Testis (tissue), 3 donors: ENCODE results near the gene MRAP2. TPM values are rescaled to one million over a fixed set of nuclear protein-coding genes. Genes with fewer than 3 reads are reported as not detected.

ENCODE experiments used
- DNase-seq: peaks from one replicate; pipeline ENCODE4 v3.0.0-alpha.2; 2019
- H3K27ac ChIP-seq, 2 donors: fragments of 200-600 bp; sonication (generic); one replicate each; pipeline ENCODE4 v1.5.1; 2019
- H3K27me3 ChIP-seq: fragments of 200-600 bp; sonication (generic); one replicate; pipeline ENCODE4 v1.5.1; 2019
- H3K36me3 ChIP-seq: fragments of 200-600 bp; sonication (generic); one replicate; pipeline ENCODE4 v1.5.1; 2017; ENCODE audit warnings: low read depth; ENCODE audit errors: missing control alignments
- H3K4me1 ChIP-seq: fragments of 200-600 bp; sonication (generic); one replicate; pipeline ENCODE4 v1.5.1; 2019
- H3K4me3 ChIP-seq, 2 donors: fragments of 200-600 bp; sonication (generic); one replicate each; pipeline ENCODE4 v1.5.1; 2017 to 2019
- H3K9me3 ChIP-seq: fragments of 200-600 bp; sonication (generic); one replicate; pipeline ENCODE4 v1.5.1; 2017
- CTCF ChIP-seq, 3 experiments: fragments of 450-650 bp in 2 of 3; fragments of 200-600 bp in 1 of 3; sonication (generic) in 1 of 3; IDR thresholded peaks; one replicate each; pipeline ENCODE4 v1.5.1; 2016 to 2019; ENCODE audit warnings: antibody characterized with exemption in 3 of 3, mild to moderate bottlenecking in 2 of 3, moderate library complexity in 1 of 3
- POLR2A ChIP-seq: fragments of 450-650 bp; IDR thresholded peaks from one replicate; pipeline ENCODE4 v1.6.1; 2017; ENCODE audit warnings: antibody characterized with exemption, mild to moderate bottlenecking, moderate library complexity
- WGBS, 2 donors: methylation state at CpG; one replicate each; pipeline ENCODE4 v1.1.5; 2018; 5-methylcytosine and 5-hydroxymethylcytosine counted together
- intact Hi-C: fragments of 100-400 bp; cut with DNase I; formaldehyde crosslinking; loops from one replicate; pipeline ENCODE4 v1.15.1; 2023; ENCODE audit warnings: low total_unique reads
- polyA plus RNA-seq: library from polyadenylated mRNA; stranded (reverse); fragments of 350-450 nt; fragmentation: Illumina TruSeq; extraction: RNeasy Lipid Tissue Mini Kit (QIAGEN cat#74804); gene quantifications from one replicate; pipeline ENCODE4 v1.2.3, GENCODE V29; 2014; ENCODE audit warnings: low read depth, low replicate concordance; ENCODE audit not compliant: insufficient read depth
- total RNA-seq, 2 donors: library from RNA; depleted of rRNA; stranded (reverse); fragments of >200 nt; gene quantifications; one replicate each; pipeline ENCODE4 v1.2.3, GENCODE V29; 2016

MRAP2 gene
- total and polyA plus RNA-seq, 3 donors from 2014 or later = 3.2 to 5.4 (median 4.1) TPM

- intact Hi-C loops = no loop called here
- 87 to 95% methylated on average over 1 of the region's 1 CpG for WGBS, 2 donors
- H3K9me3 ChIP-seq = no peaks in the 10 kb centered on the region
- no peaks in the 10 kb centered on the region for H3K36me3 ChIP-seq
- no peak overlapping the region for H3K27ac ChIP-seq
- no peak for TF ChIP-seq CTCF (IDR thresholded peaks at IDR 0.05)
- no peak for TF ChIP-seq POLR2A
- H3K4me1 ChIP-seq = no peaks in the 10 kb centered on the region
- no peak for DNase-seq
- no peaks in the 10 kb centered on the region for H3K27me3 ChIP-seq
- no peak overlapping the region for H3K4me3 ChIP-seq
Observed at GRCh38 chr6:84018453-84019061, 15.0 kb upstream of the MRAP2 start.

DNA sequence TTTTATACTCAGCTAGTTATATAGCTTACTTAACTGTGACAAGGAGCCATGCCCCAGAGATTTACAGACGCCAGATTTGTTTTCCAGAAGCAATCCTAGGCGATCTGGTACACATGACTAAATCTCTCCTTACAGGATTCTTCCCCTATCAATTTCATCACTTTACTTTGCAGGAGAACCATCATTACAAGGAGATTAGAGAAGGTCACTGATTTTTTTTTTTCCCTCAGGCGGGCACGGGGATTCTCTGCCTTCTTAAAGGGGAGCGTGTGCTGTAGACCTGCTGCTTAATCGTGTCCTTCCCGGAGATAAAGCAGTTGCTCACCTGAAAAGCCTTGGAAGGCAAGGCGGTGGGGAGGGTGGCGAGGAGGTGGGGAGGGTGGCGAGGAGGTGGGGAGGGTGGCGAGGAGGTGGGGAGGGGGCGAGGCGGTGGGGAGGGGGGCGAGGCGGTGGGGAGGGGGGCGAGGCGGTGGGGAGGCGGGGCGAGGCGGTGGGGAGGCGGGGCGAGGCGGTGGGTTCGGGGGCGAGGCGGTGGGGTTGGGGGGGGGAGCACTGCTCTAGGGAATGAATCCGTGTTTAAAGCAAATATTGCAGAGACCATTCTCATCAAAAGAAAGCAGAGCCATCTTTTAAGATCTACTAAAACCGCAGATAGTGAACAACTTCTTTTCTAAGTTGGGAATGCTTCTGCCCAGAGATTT is 14.3 kb upstream of the MRAP2 start:
- Histone ChIP-seq H3K9me3 (no peaks in the 10 kb centered on the region), H3K36me3 (no peaks in the 10 kb centered on the region), H3K4me1 (no peaks in the 10 kb centered on the region), H3K4me3 (no peak overlapping the region), H3K27me3 (no peaks in the 10 kb centered on the region), H3K27ac (no peak overlapping the region)
- intact Hi-C loops = no loop called here
- no peak for DNase-seq
- TF ChIP-seq POLR2A = no peak
- TF ChIP-seq CTCF (IDR thresholded peaks at IDR 0.05) = no peak
- 26 to 28% methylated on average over 25 to 26 of the region's 28 CpGs for WGBS, 2 donors

GRCh38 chr6:84019842-84020211 is 13.7 kb upstream of the MRAP2 start:
- H3K36me3 ChIP-seq = no peaks in the 10 kb centered on the region
- DNase-seq = no peak
- no peak overlapping the region for H3K4me3 ChIP-seq
- no peak overlapping the region for H3K27ac ChIP-seq
- WGBS, 2 donors = 31 to 35% methylated on average over 6 of the region's 6 CpGs
- H3K9me3 ChIP-seq = no peaks in the 10 kb centered on the region
- H3K4me1 ChIP-seq = no peaks in the 10 kb centered on the region
- intact Hi-C loops = no loop called here
- TF ChIP-seq POLR2A (no peak), CTCF (IDR thresholded peaks at IDR 0.05) (no peak)
- no peaks in the 10 kb centered on the region for H3K27me3 ChIP-seq

DNA sequence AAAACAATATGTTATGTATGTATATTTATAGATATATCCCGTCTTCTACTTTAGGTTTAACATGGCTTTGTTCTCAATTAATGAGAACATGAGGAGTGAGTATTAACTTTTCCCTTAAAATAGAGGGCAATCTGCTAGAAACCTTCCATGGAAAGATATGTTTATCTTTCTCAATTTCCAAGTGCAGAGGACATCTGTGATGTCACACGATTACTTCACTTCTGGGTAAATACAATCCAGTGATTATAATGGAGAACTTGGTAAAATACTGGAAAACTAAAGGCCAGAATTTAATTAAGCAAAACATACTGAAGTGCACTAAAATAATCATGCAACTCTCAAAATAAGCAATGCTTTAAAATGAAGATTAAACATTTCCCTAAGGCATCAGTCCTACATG is 11.9 kb upstream of the MRAP2 start:
- Histone ChIP-seq H3K9me3 (no peaks in the 10 kb centered on the region), H3K27ac (no peak overlapping the region), H3K27me3 (no peaks in the 10 kb centered on the region), H3K4me1 (no peaks in the 10 kb centered on the region), H3K4me3 (no peak overlapping the region), H3K36me3 (no peaks in the 10 kb centered on the region)
- intact Hi-C loops = no loop called here
- TF ChIP-seq POLR2A (no peak), CTCF (IDR thresholded peaks at IDR 0.05) (no peak)
- 88 to 93% methylated on average over 2 of the region's 2 CpGs for WGBS, 2 donors
- no peak for DNase-seq

- intact Hi-C loops = no loop called here
Observed at GRCh38 chr6:84026721-84027164, 6.8 kb upstream of the MRAP2 start.

More at GRCh38 chr6:84026721-84027164, 6.8 kb upstream of the MRAP2 start:
- no peak for TF ChIP-seq POLR2A
- no peak for TF ChIP-seq CTCF (IDR thresholded peaks at IDR 0.05)
- H3K9me3 ChIP-seq = no peaks in the 10 kb centered on the region
- 85 to 86% methylated on average over 5 of the region's 5 CpGs for WGBS, 2 donors
- no peaks in the 10 kb centered on the region for H3K27me3 ChIP-seq
- peaks cover 3% of the 10 kb centered on the region for H3K4me1 ChIP-seq
- no peak overlapping the region for H3K4me3 ChIP-seq
- no peaks in the 10 kb centered on the region for H3K36me3 ChIP-seq
- no peak for DNase-seq
- no peak overlapping the region for H3K27ac ChIP-seq
